Measurements from ENCODE around the gene GRIP1. TPM values are rescaled to one million over a fixed set of nuclear protein-coding genes. Genes with fewer than 3 reads are reported as not detected.

Gene GRIP1
- total and polyA plus RNA-seq, 10 of the 15 experiments (the other 5 are each of a cell fraction or from before 2014, with no cell fraction given): 0.05 to 0.85 (median 0.50) TPM; not detected in 7

GRCh38 chr12:66612090-66612775 lies 66.6 kb downstream of the GRIP1 start:
- no peak for FAIRE-seq
- ChIA-PET POLR2A (no interaction called here), SMC1A (ENCODE audit: uncharacterized antibody, unreplicated experiment) (no interaction called here), RAD21 (ENCODE audit: unreplicated experiment) (no interaction called here), CTCF (interaction anchor here (0.7 kb wide), 1 partner anchor 8 kb away, joined by 3 read pairs; no protein-coding TSS in a partner anchor)
- no peaks in the 10 kb centered on the region for H4K20me1 ChIP-seq (ENCODE audit: control insufficient read depth, insufficient read depth)
- no peak for DNase-seq (ENCODE audit: low read depth, low spot score)
- no TSS peak for BruUV-seq (replicated peaks)
- no peak overlapping the region for H2AFZ ChIP-seq (ENCODE audit: control insufficient read depth, low read depth, low read length)
- TF ChIP-seq ZSCAN29 (IDR thresholded peaks at IDR 0.05) (no peak), CBFB (IDR thresholded peaks at IDR 0.05; ENCODE audit: low read depth) (no peak), STAT1 (conservative IDR thresholded peaks at IDR 0.05) (no peak), MTA3 (IDR thresholded peaks at IDR 0.05; ENCODE audit: borderline replicate concordance, low read length) (no peak), MAX (IDR thresholded peaks at IDR 0.05; ENCODE audit: low read depth, low read length) (no peak), YBX1 (IDR thresholded peaks at IDR 0.05) (no peak)
- H3K9me3 ChIP-seq (replicated peaks; ENCODE audit: control insufficient read depth, insufficient read depth, low read length): no peaks in the 10 kb centered on the region
- no peak overlapping the region for H3K9ac ChIP-seq (ENCODE audit: control insufficient read depth, insufficient read depth, low read length)
- peaks cover 5% of the 10 kb centered on the region for H3K4me1 ChIP-seq (ENCODE audit: control insufficient read depth, insufficient read depth, low read length)
- in situ Hi-C loops (cut with MboI) (no loop called here), intact Hi-C loops (cut with micrococcal nuclease; ENCODE audit: unreplicated experiment) (no loop called here)
- no peaks in the 10 kb centered on the region for H3K27me3 ChIP-seq (replicated peaks in 1 of 2; ENCODE audit: control insufficient read depth in 2 of 2, insufficient read depth in 2 of 2, low read length in 1 of 2)
- no peaks in the 10 kb centered on the region for H3K36me3 ChIP-seq (ENCODE audit: control insufficient read depth in 2 of 2, insufficient read depth in 2 of 2, low read length in 1 of 2)
- H3K4me3 ChIP-seq: no peak overlapping the region
- no peak overlapping the region for H3K27ac ChIP-seq (ENCODE audit: control insufficient read depth, insufficient read depth)
- no peak overlapping the region for H3K4me2 ChIP-seq (ENCODE audit: control insufficient read depth, insufficient read depth)
- no peaks in the 10 kb centered on the region for H3K79me2 ChIP-seq (ENCODE audit: control insufficient read depth, insufficient read depth, low read length)
- no peak for ATAC-seq

GRCh38 chr12:66607147-66607546 lies 71.7 kb downstream of the GRIP1 start:
- Histone ChIP-seq H3K4me2 (ENCODE audit: control insufficient read depth, insufficient read depth) (no peak overlapping the region), H4K20me1 (ENCODE audit: control insufficient read depth, insufficient read depth) (no peaks in the 10 kb centered on the region), H2AFZ (ENCODE audit: control insufficient read depth, low read depth, low read length) (no peak overlapping the region), H3K9ac (ENCODE audit: control insufficient read depth, insufficient read depth, low read length) (no peak overlapping the region), H3K4me1 (ENCODE audit: control insufficient read depth, insufficient read depth, low read length) (no peaks in the 10 kb centered on the region; the same call in 1 of the 2 replicates), H3K9me3 (replicated peaks; ENCODE audit: control insufficient read depth, insufficient read depth, low read length) (no peaks in the 10 kb centered on the region; the same call in 2 of the 3 replicates), H3K36me3 (ENCODE audit: control insufficient read depth in 2 of 2, insufficient read depth in 2 of 2, low read length in 1 of 2) (no peaks in the 10 kb centered on the region; a peak in 1 of 4 replicates), H3K27me3 (replicated peaks in 1 of 2; ENCODE audit: control insufficient read depth in 2 of 2, insufficient read depth in 2 of 2, low read length in 1 of 2) (no peaks in the 10 kb centered on the region; a peak in 1 of 4 replicates), H3K27ac (ENCODE audit: control insufficient read depth, insufficient read depth) (no peak overlapping the region), H3K4me3 (no peak overlapping the region), H3K79me2 (ENCODE audit: control insufficient read depth, insufficient read depth, low read length) (no peaks in the 10 kb centered on the region)
- intact Hi-C loops (cut with micrococcal nuclease; ENCODE audit: unreplicated experiment): no loop called here
- DNase-seq (ENCODE audit: low read depth, low spot score) (no peak), ATAC-seq (no peak), FAIRE-seq (no peak)
- ChIA-PET POLR2A (no interaction called here), SMC1A (ENCODE audit: uncharacterized antibody, unreplicated experiment) (no interaction called here), CTCF (no interaction called here), RAD21 (ENCODE audit: unreplicated experiment) (no interaction called here)
- in situ Hi-C loops (cut with MboI): no loop called here
- no TSS peak for BruUV-seq (replicated peaks)
- TF ChIP-seq SP1 (IDR thresholded peaks at IDR 0.05; ENCODE audit: low read depth, low read length) (no peak), NKRF (conservative IDR thresholded peaks at IDR 0.05) (no peak), FOXK2 (IDR thresholded peaks at IDR 0.05) (no peak), MEF2A (IDR thresholded peaks at IDR 0.05; ENCODE audit: insufficient read depth, low read depth, low read length) (no peak), ZNF207 (IDR thresholded peaks at IDR 0.05; ENCODE audit: borderline replicate concordance) (no peak), SMAD5 (IDR thresholded peaks at IDR 0.05; ENCODE audit: low read depth) (no peak), PAX5 (IDR thresholded peaks at IDR 0.05; ENCODE audit: borderline replicate concordance, low read depth, low read length) (no peak), CBX3 (IDR thresholded peaks at IDR 0.05; ENCODE audit: borderline replicate concordance, low read depth) (no peak), YY1 (IDR thresholded peaks at IDR 0.05; ENCODE audit: low read depth, low read length) (no peak), MAX (IDR thresholded peaks at IDR 0.05; ENCODE audit: low read depth, low read length) (no peak), IRF5 (IDR thresholded peaks at IDR 0.05; ENCODE audit: borderline replicate concordance) (no peak), SRF (IDR thresholded peaks at IDR 0.05; ENCODE audit: low read depth in 2 of 2, low read length in 2 of 2) (no peak)

All from GM12878 (cell line).